GM10847 (cell line): ENCODE results near the gene NT5DC3.

Source experiments
- POLR2A ChIP-seq: IDR thresholded peaks from 2 replicates; pipeline ENCODE4 v1.6.1; 2011; ENCODE audit not compliant: insufficient read length; ENCODE audit errors: extremely low read depth

The NT5DC3 gene

GRCh38 chr12:103736572-103736971 is 104.5 kb downstream of the NT5DC3 start:
- no peak for TF ChIP-seq POLR2A

- TF ChIP-seq POLR2A: no peak
Measured at GRCh38 chr12:103735291-103735690, 105.7 kb downstream of the NT5DC3 start.

GRCh38 chr12:103734863-103735262 is 106.2 kb downstream of the NT5DC3 start:
- TF ChIP-seq POLR2A: no peak

- TF ChIP-seq POLR2A: no peak
Measured at GRCh38 chr12:103731539-103731938, 109.5 kb downstream of the NT5DC3 start.

- TF ChIP-seq POLR2A: no peak
Measured at GRCh38 chr12:103729499-103729898, 111.5 kb downstream of the NT5DC3 start.

GRCh38 chr12:103728323-103728722 is 112.7 kb downstream of the NT5DC3 start:
- no peak for TF ChIP-seq POLR2A

- TF ChIP-seq POLR2A: no peak
Measured at GRCh38 chr12:103727638-103728037, 113.4 kb downstream of the NT5DC3 start.

- TF ChIP-seq POLR2A: no peak
Measured at GRCh38 chr12:103725398-103725797, 115.6 kb downstream of the NT5DC3 start.
